Progenitor cell of endocrine pancreas (in vitro differentiated cells): Measurements from ENCODE around the gene SPSB3. TPM values are rescaled to one million over a fixed set of nuclear protein-coding genes. Genes with fewer than 3 reads are reported as not detected.

ENCODE experiments used
- DNase-seq: peaks from one replicate; pipeline ENCODE4 v3.0.0; 2021; ENCODE audit warnings: low spot score; ENCODE audit not compliant: unreplicated experiment
- H3K27ac Mint-ChIP-seq: 2 replicates; pipeline ENCODE4 v1.8.0; 2021; ENCODE audit warnings: mild to moderate bottlenecking, moderate library complexity, mixed read lengths
- H3K27me3 Mint-ChIP-seq: 2 replicates; pipeline ENCODE4 v1.8.0; 2021; ENCODE audit warnings: mixed read lengths
- H3K36me3 Mint-ChIP-seq: 2 replicates; pipeline ENCODE4 v1.8.0; 2022; ENCODE audit warnings: mixed read lengths; ENCODE audit not compliant: insufficient read depth
- H3K4me1 Mint-ChIP-seq: 2 replicates; pipeline ENCODE4 v1.8.0; 2021; ENCODE audit warnings: low read depth, mixed read lengths
- H3K4me3 Mint-ChIP-seq: 2 replicates; pipeline ENCODE4 v1.8.0; 2021; ENCODE audit warnings: low read depth, mild to moderate bottlenecking, moderate library complexity, mixed read lengths
- H3K9me3 Mint-ChIP-seq: 2 replicates; pipeline ENCODE4 v1.8.0; 2021; ENCODE audit warnings: low read depth, mixed read lengths
- total RNA-seq: library from RNA; stranded (reverse); gene quantifications from 2 replicates; pipeline ENCODE4 v1.2.1, GENCODE V29; 2021
- TF ChIP-seq, protein P1 (sequence below): fragments of 200-600 bp; sonication (generic); IDR thresholded peaks from one replicate; pipeline ENCODE4 v1.5.0; 2021; ENCODE audit warnings: antibody characterized with exemption, mild to moderate bottlenecking; ENCODE audit not compliant: unreplicated experiment

The SPSB3 gene
- total RNA-seq, 1 donor from 2014 or later = 47.8 TPM

DNA sequence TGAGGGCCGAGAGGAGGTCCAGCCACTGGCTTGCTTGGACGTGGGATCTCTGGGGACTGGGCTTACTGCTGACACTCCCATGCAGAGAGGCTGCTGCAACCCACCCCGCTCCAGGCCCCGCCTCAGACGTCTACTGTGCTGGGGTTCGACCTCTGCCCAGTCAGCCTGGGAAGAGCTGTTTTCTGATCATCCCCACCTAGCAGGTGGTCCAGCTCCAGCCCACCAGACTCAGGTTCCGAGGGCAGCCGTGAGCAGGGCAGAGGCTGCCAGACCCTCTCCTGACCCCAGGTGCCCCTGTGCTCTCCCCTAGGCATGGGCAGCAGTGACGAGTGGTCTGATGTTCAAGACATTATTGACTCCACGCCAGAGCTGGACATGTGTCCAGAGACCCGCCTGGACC, 34.4 kb downstream of the SPSB3 start:
- Mint-ChIP-seq H3K27ac (no peak overlapping the region), H3K36me3 (no peaks in the 10 kb centered on the region), H3K9me3 (no peaks in the 10 kb centered on the region), H3K4me1 (no peaks in the 10 kb centered on the region), H3K27me3 (no peaks in the 10 kb centered on the region), H3K4me3 (no peak overlapping the region)
- TF ChIP-seq, protein P1, sequence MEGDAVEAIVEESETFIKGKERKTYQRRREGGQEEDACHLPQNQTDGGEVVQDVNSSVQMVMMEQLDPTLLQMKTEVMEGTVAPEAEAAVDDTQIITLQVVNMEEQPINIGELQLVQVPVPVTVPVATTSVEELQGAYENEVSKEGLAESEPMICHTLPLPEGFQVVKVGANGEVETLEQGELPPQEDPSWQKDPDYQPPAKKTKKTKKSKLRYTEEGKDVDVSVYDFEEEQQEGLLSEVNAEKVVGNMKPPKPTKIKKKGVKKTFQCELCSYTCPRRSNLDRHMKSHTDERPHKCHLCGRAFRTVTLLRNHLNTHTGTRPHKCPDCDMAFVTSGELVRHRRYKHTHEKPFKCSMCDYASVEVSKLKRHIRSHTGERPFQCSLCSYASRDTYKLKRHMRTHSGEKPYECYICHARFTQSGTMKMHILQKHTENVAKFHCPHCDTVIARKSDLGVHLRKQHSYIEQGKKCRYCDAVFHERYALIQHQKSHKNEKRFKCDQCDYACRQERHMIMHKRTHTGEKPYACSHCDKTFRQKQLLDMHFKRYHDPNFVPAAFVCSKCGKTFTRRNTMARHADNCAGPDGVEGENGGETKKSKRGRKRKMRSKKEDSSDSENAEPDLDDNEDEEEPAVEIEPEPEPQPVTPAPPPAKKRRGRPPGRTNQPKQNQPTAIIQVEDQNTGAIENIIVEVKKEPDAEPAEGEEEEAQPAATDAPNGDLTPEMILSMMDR = no peak
- DNase-seq = no peak

DNA sequence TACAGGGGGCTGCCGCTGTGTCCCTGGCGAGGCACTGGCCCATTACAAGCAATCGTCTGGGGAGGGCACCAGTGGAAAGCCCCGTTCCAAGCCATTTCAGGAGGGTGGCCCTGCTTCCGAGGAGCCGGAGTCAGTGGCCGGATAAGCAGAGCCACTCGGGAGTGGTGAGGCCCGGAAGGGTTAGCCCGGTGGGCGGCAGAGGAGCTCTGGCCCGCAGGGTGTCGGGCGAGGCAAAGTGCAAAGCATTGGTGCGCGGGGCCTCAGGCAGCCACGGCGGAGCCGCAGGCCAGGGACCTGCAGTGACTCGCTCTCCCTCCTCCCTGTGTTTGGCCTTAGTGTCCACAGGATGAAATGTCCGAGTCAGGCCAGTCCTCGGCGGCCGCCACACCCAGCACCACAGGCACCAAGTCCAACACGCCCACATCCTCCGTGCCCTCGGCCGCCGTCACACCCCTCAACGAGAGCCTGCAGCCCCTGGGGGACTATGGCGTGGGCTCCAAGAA, 35.6 kb downstream of the SPSB3 start:
- Mint-ChIP-seq H3K9me3 (no peaks in the 10 kb centered on the region), H3K36me3 (no peaks in the 10 kb centered on the region), H3K27me3 (no peaks in the 10 kb centered on the region), H3K4me3 (no peak overlapping the region), H3K4me1 (no peaks in the 10 kb centered on the region), H3K27ac (no peak overlapping the region)
- TF ChIP-seq, protein P1 = no peak
- no peak for DNase-seq

DNA sequence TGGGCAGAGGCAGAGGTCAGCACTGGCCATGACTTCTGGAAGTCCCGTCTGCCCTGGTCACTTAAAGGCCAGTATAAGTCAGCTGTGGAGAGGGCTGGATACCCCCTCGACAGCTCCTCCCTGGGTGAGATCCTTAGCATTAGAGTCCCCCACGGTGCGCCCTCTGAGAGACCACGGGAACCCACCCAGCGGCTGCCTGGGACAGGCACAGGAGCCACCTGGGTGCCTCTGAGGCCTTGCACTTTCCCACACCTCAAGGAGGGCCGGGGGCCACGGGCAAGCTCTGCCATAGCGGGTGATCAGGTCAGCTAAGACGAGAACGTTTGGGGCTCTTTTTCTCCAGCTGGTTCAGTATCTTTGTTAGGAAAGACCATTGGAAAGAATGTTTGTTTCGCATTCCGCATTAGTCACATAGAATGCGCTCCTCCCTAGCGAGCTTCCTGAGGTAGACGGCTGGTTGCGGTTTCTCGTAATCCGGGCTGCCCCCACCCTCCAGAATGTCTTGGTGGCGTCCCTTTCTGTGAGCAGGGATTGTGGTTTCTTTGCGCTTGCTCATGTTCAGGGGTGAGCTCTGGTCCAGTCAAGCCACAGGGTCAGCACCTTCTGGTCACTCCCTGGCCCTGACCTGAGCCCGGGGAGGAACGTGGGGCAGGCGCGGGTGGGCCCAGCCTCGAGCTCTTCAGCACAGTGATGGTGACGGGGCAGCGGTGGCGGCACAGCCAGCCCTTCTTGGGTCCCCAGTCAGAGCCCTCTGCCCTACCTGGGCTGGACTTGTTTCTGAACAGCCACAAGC, 36.3 kb downstream of the SPSB3 start:
- TF ChIP-seq, protein P1 = no peak
- Mint-ChIP-seq H3K36me3 (no peaks in the 10 kb centered on the region), H3K9me3 (no peaks in the 10 kb centered on the region), H3K4me3 (no peak overlapping the region), H3K4me1 (no peaks in the 10 kb centered on the region), H3K27ac (no peak overlapping the region), H3K27me3 (no peaks in the 10 kb centered on the region)
- no peak for DNase-seq

DNA sequence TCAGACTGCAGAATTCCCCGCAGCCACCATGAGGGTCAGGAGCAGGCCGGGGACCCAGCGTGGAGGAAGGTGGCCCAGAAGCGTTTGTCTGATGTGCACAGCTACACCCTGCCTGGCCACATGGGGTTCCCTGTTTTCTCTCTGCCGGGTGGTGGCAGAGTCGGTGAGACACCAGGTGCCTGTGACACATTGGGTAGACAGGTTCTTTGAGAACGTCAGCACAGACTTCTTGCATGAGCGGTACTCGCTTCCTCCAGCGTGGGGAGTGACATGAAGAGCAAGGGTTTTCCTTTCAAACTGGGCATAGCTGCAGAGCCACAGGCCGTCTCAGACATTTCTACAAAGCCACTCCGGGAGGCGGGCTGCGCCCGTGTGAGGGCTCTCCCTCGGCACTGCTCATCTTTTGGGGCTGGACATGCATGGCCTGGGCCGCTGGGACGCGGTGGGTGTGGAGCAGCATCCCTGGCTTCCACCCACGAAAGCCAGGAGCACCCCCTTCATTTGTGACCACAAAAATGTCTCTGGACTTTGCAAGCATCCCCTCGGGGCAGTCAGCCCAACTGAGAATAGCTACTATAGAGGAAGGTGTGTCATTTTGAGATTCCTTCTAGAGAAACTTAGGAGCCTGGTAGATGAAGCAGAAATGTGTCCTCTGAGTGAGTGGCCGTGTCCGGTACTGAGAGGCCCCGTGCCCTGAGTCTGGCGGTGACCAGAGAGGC, 37.0 kb downstream of the SPSB3 start:
- Mint-ChIP-seq H3K27me3 (no peaks in the 10 kb centered on the region), H3K9me3 (no peaks in the 10 kb centered on the region), H3K27ac (no peak overlapping the region), H3K4me1 (no peaks in the 10 kb centered on the region), H3K36me3 (no peaks in the 10 kb centered on the region), H3K4me3 (no peak overlapping the region)
- TF ChIP-seq, protein P1 = no peak
- no peak for DNase-seq

DNA sequence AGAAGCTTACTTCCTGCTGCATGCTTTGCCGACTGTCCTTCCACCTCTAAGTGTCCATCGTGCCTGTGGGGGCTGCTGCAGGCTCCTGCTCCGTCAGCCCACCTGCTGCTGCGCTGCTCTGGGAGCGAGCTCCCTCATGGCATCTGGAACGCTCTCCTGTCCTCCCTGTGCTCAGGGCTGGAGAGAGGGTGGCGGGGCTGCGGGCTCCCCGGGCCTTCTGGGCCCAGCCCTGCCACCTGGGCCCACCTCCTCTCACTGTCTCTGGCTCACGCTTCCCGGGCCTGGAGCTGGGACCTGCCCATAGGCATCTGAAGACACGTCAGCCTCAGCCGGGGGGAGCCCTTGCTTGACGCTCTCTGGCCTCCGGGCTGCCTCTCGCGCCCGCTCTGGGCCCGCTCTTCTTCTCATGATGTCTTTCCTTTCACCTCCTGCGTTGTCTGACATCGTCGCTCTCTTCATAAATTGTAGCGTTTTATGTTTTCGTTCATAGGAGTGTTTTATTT, 38.0 kb downstream of the SPSB3 start:
- H3K4me3 Mint-ChIP-seq = no peak overlapping the region
- TF ChIP-seq, protein P1 = no peak
- no peaks in the 10 kb centered on the region for H3K27me3 Mint-ChIP-seq
- no peak for DNase-seq
- H3K9me3 Mint-ChIP-seq = no peaks in the 10 kb centered on the region
- H3K36me3 Mint-ChIP-seq = no peaks in the 10 kb centered on the region
- no peaks in the 10 kb centered on the region for H3K4me1 Mint-ChIP-seq
- H3K27ac Mint-ChIP-seq = no peak overlapping the region
